Measurements from ENCODE around the gene RPS6KA2.

The RPS6KA2 gene

GRCh38 chr6:166478782-166479592 is 148.1 kb downstream of the RPS6KA2 start:
- Histone ChIP-seq H4K20me1 (ENCODE audit: insufficient read depth, low read length) (no peaks in the 10 kb centered on the region), H3K4me2 (ENCODE audit: insufficient read depth, low read length) (no peak overlapping the region), H3K79me2 (ENCODE audit: insufficient read depth, low read length) (no peaks in the 10 kb centered on the region), H3K4me1 (ENCODE audit: insufficient read depth, low read length) (no peaks in the 10 kb centered on the region), H3K9me3 (ENCODE audit: insufficient read depth, low read length, severe bottlenecking) (no peaks in the 10 kb centered on the region), H3K27me3 (ENCODE audit: insufficient read depth, low read length, poor library complexity) (no peaks in the 10 kb centered on the region), H3K4me3 (ENCODE audit: low read depth in 1 of 2, low read length in 2 of 2) (no peak overlapping the region), H2AFZ (ENCODE audit: low read depth, low read length) (no peak overlapping the region), H3K27ac (ENCODE audit: low read length) (no peak overlapping the region), H3K36me3 (ENCODE audit: insufficient read depth, low read length) (no peaks in the 10 kb centered on the region), H3K9ac (ENCODE audit: low read depth, low read length) (no peak overlapping the region)
- TF ChIP-seq EZH2 (IDR thresholded peaks at IDR 0.05; ENCODE audit: borderline replicate concordance, low read depth, low read length, severe bottlenecking) = no peak
- TF ChIP-seq, protein P1, sequence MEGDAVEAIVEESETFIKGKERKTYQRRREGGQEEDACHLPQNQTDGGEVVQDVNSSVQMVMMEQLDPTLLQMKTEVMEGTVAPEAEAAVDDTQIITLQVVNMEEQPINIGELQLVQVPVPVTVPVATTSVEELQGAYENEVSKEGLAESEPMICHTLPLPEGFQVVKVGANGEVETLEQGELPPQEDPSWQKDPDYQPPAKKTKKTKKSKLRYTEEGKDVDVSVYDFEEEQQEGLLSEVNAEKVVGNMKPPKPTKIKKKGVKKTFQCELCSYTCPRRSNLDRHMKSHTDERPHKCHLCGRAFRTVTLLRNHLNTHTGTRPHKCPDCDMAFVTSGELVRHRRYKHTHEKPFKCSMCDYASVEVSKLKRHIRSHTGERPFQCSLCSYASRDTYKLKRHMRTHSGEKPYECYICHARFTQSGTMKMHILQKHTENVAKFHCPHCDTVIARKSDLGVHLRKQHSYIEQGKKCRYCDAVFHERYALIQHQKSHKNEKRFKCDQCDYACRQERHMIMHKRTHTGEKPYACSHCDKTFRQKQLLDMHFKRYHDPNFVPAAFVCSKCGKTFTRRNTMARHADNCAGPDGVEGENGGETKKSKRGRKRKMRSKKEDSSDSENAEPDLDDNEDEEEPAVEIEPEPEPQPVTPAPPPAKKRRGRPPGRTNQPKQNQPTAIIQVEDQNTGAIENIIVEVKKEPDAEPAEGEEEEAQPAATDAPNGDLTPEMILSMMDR (IDR thresholded peaks at IDR 0.05; ENCODE audit: borderline replicate concordance, extremely low read depth, low read length, poor library complexity, severe bottlenecking) = no peak
- DNase-seq (no peak), ATAC-seq (ENCODE audit: insufficient read depth, low read depth) (no peak)

DNA sequence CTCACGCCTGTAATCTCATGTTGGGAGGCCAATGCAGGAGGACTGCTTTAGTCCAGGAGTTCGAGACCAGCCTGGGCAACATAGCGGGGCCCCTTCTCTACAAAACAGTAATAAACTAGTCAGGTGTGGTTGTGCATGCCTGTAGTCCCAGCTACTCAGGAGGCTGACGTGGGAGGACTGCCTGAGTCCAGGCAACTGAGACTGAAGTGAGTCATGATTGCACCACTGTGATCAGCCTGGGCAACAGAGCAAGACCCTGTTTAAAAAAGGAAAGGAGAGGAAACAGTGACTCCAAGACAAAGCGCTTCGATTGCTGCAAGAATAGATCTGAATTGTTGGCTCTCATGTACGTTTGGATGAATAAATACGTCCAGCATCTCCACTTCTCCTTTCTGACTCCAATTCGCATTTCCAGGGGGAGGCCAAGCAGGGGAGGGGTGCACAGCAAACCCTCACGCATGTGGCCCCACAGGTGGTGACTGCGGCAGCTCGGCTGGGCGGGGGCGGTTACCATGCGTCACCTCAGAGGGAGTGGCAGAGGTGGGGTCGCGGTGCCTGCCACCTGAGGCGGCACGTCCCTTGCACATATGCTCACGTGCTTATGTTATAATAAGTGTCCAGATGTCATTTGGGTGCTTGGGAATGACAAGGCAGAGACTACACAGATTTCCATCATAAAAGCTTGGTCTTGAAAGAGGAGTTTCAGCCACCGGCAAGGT is 149.2 kb downstream of the RPS6KA2 start:
- ATAC-seq (ENCODE audit: insufficient read depth, low read depth) = no peak
- H3K36me3 ChIP-seq (ENCODE audit: insufficient read depth, low read length) = no peaks in the 10 kb centered on the region
- H4K20me1 ChIP-seq (ENCODE audit: insufficient read depth, low read length) = no peaks in the 10 kb centered on the region
- DNase-seq = no peak
- H3K4me2 ChIP-seq (ENCODE audit: insufficient read depth, low read length) = no peak overlapping the region
- no peaks in the 10 kb centered on the region for H3K27me3 ChIP-seq (ENCODE audit: insufficient read depth, low read length, poor library complexity)
- no peak for TF ChIP-seq EZH2 (IDR thresholded peaks at IDR 0.05; ENCODE audit: borderline replicate concordance, low read depth, low read length, severe bottlenecking)
- TF ChIP-seq, protein P1 (IDR thresholded peaks at IDR 0.05; ENCODE audit: borderline replicate concordance, extremely low read depth, low read length, poor library complexity, severe bottlenecking) = no peak
- H3K9me3 ChIP-seq (ENCODE audit: insufficient read depth, low read length, severe bottlenecking) = no peaks in the 10 kb centered on the region
- H3K27ac ChIP-seq (ENCODE audit: low read length) = no peak overlapping the region
- H3K4me3 ChIP-seq (ENCODE audit: low read depth in 1 of 2, low read length in 2 of 2) = no peak overlapping the region
- no peaks in the 10 kb centered on the region for H3K4me1 ChIP-seq (ENCODE audit: insufficient read depth, low read length)
- no peaks in the 10 kb centered on the region for H3K79me2 ChIP-seq (ENCODE audit: insufficient read depth, low read length)
- H3K9ac ChIP-seq (ENCODE audit: low read depth, low read length) = no peak overlapping the region
- no peak overlapping the region for H2AFZ ChIP-seq (ENCODE audit: low read depth, low read length)

DNA sequence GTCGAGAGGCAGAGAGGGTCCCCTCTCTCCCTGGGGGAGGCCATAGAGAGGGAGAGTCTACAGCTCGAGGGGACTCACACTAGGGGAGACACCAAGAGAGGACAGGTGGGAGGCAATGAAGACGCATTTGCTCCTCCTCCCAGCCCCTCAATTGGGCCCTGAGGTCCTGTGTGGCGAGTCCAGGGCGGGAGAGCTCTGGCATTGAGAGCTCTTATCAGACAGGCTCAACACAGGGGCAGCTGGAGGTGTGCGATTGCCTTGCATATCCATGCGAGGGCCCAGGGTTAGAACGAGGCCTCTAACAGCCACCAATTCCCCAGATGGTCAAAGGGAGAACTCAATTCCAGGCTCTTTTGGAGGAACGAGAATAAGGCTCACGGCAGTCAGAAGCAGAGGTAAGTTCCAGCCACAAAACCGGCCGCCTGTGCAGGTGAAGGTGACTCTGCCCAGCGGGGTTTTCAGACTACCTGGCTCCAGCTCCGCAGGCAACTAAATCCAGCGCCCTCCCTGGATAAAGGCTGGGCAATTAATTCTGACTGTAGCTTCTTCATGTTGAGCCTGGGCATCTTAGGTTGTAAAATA is 150.3 kb downstream of the RPS6KA2 start:
- Histone ChIP-seq H3K9ac (ENCODE audit: low read depth, low read length) (no peak overlapping the region), H4K20me1 (ENCODE audit: insufficient read depth, low read length) (no peaks in the 10 kb centered on the region), H2AFZ (ENCODE audit: low read depth, low read length) (no peak overlapping the region), H3K27ac (ENCODE audit: low read length) (no peak overlapping the region), H3K27me3 (ENCODE audit: insufficient read depth, low read length, poor library complexity) (no peaks in the 10 kb centered on the region), H3K4me3 (ENCODE audit: low read depth in 1 of 2, low read length in 2 of 2) (no peak overlapping the region), H3K36me3 (ENCODE audit: insufficient read depth, low read length) (no peaks in the 10 kb centered on the region), H3K9me3 (ENCODE audit: insufficient read depth, low read length, severe bottlenecking) (no peaks in the 10 kb centered on the region), H3K4me1 (ENCODE audit: insufficient read depth, low read length) (no peaks in the 10 kb centered on the region), H3K4me2 (ENCODE audit: insufficient read depth, low read length) (no peak overlapping the region), H3K79me2 (ENCODE audit: insufficient read depth, low read length) (no peaks in the 10 kb centered on the region)
- TF ChIP-seq EZH2 (IDR thresholded peaks at IDR 0.05; ENCODE audit: borderline replicate concordance, low read depth, low read length, severe bottlenecking) = no peak
- TF ChIP-seq, protein P1 (IDR thresholded peaks at IDR 0.05; ENCODE audit: borderline replicate concordance, extremely low read depth, low read length, poor library complexity, severe bottlenecking) = no peak
- ATAC-seq (ENCODE audit: insufficient read depth, low read depth) (no peak), DNase-seq (no peak)
